Upper lobe of left lung (tissue), 6 donors: ENCODE data around the gene RDH13. TPM values are rescaled to one million over a fixed set of nuclear protein-coding genes. Genes with fewer than 3 reads are reported as not detected.

Experiments used
- ATAC-seq, 2 donors: fragments of 200-7000 bp; cut with Tn5 transposase; one replicate each; pipeline ENCODE4 v1.9.1; 2022; ENCODE audit warnings: mild to moderate bottlenecking in 2 of 2, moderate library complexity in 2 of 2; ENCODE audit not compliant: low FRiP score in 2 of 2
- DNase-seq, 2 donors: peaks; one replicate each; pipeline ENCODE4 v3.0.0-alpha.2; 2019 to 2020
- H3K27ac ChIP-seq, 4 donors: fragments of 200-600 bp; sonication (generic); one replicate each; pipeline ENCODE4 v1.5.1; 2016 to 2019
- H3K27me3 ChIP-seq, 4 donors: fragments of 200-600 bp; sonication (generic); one replicate each; pipeline ENCODE4 v1.5.1; 2017 to 2019
- H3K36me3 ChIP-seq, 4 donors: fragments of 200-600 bp; sonication (generic); one replicate each; pipeline ENCODE4 v1.5.1; 2016 to 2019
- H3K4me1 ChIP-seq, 4 donors: fragments of 200-600 bp; sonication (generic); one replicate each; pipeline ENCODE4 v1.5.1; 2018 to 2019
- H3K4me3 ChIP-seq, 4 donors: fragments of 200-600 bp; sonication (generic); one replicate each; pipeline ENCODE4 v1.5.1; 2017 to 2019; ENCODE audit warnings: mild to moderate bottlenecking in 2 of 4, moderate library complexity in 1 of 4
- H3K9me3 ChIP-seq, 4 donors: fragments of 200-600 bp; sonication (generic); one replicate each; pipeline ENCODE4 v1.5.1; 2018 to 2019
- CTCF ChIP-seq, 6 experiments: fragments of 450-650 bp in 4 of 6; fragments of 200-600 bp in 2 of 6; sonication (generic) in 2 of 6; IDR thresholded peaks; one replicate each; pipeline ENCODE4 v1.5.1; 2016 to 2019; ENCODE audit warnings: antibody characterized with exemption in 6 of 6
- EP300 ChIP-seq, 4 donors: sonication (generic); formaldehyde crosslinking; IDR thresholded peaks; one replicate each; pipeline ENCODE4 v1.5.1; 2017; ENCODE audit warnings: antibody characterized with exemption in 4 of 4, control low read depth in 2 of 4
- POLR2A ChIP-seq, 4 donors: fragments of 450-650 bp; IDR thresholded peaks; one replicate each; pipeline ENCODE4 v1.5.1; 2016 to 2017; ENCODE audit warnings: antibody characterized with exemption in 4 of 4, mild to moderate bottlenecking in 2 of 4
- POLR2AphosphoS5 ChIP-seq, 2 donors: sonication (generic); formaldehyde crosslinking; IDR thresholded peaks; one replicate each; pipeline ENCODE4 v1.5.1; 2017; ENCODE audit warnings: antibody characterized with exemption in 2 of 2
- WGBS, 2 donors: methylation state at CpG; one replicate each; pipeline ENCODE4 v1.1.5; 2017 to 2018; 5-methylcytosine and 5-hydroxymethylcytosine counted together
- total RNA-seq, 6 donors: library from RNA; depleted of rRNA in 4 of 6; stranded (reverse); fragments of >200 nt in 4 of 6; gene quantifications; one replicate each; pipeline versions ENCODE4 v1.1.0 to v1.2.1, GENCODE V29; 2016 to 2021
- donor health status: DM: no; HTN: no; CAD: no; lungs with moderate emphysema.
- donor health status: DM: no; HTN: yes; CAD: no; lungs with severe emphysema.

The RDH13 gene
- total RNA-seq, 6 donors from 2014 or later: 24.0 to 72.3 (median 28.1) TPM

DNA sequence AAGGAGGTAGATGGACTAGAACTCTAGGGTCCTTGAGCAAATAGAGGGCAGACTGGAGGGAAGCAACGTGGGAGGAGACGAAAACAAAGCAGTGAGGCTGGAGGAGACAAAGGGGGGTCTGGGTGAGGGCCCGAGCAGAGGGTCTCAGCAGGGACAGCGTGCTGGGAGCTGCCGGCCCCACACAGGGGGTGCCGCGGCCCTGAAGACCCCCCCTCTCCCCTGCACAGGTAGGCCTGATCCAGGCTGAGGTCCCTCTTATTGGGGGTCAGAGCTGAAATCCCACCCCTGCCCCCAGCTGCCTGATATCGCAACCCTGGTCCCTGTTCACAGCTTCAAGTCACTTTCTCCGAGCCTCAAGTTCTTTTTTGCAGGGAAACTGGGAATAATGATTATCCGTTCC lies 21.5 kb upstream of the RDH13 start:
- Histone ChIP-seq H3K4me3 (no peak overlapping the region), H3K27ac (no peak overlapping the region), H3K36me3 (peaks cover 0 to under 1% (median 0%) of the 10 kb centered on the region in 4 donors), H3K27me3 (peaks cover 0 to 51% (median 17%) of the 10 kb centered on the region in 4 donors), H3K9me3 (no peaks in the 10 kb centered on the region), H3K4me1 (peaks cover 39 to 60% (median 57%) of the 10 kb centered on the region in 4 donors)
- no peak for DNase-seq
- ATAC-seq: no peak
- WGBS, 2 donors: 79 to 81% methylated on average over 10 of the region's 10 CpGs
- no peak for TF ChIP-seq POLR2AphosphoS5 (IDR thresholded peaks at IDR 0.05)
- no peak for TF ChIP-seq POLR2A (IDR thresholded peaks at IDR 0.05)
- TF ChIP-seq EP300 (IDR thresholded peaks at IDR 0.05): no peak

DNA sequence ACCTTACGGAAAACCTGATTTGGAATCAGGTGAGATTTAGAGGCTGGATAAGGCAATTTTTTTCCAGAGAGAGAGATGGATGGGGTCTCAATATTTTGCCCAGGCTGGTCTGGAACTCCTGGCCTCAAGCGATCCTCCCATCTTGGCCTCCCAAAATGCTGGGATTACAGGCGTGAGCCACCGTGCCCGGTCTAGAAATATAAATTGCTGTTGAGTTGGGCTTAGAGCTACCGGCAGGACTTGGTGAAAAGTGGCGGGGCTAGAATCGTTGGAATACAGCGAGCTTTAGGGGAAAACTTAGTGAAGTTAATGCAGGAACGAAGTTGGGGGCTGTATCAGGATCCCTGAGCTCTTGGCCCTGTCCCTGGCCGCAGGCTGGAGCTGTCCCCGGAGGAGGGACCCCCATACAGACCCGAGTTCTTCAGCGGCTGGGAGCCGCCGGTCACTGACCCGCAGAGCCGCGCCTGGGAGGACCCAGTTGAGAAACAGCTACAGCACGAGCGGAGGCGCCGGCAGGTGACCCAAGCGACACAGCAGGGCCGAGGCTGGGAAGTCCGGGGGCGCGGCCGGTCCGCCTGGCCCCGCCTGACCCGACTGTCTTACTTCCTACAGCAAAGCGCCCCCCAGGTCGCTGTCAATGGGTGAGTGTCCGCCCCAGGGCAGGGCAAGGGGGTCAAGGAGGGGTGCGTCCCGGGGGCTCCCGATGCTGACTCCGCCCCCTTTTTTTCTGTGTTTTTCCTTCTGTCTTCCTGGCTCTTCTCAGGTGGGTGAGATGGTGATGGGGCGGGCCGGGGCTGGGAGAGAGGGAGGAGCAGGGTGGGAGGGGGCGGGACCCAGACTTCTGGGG lies 20.3 kb upstream of the RDH13 start:
- 49 to 51% methylated on average over 30 to 41 of the region's 42 CpGs for WGBS, 2 donors
- ATAC-seq: no peak
- H3K36me3 ChIP-seq: no peaks in the 10 kb centered on the region
- peaks cover 0 to 51% (median 17%) of the 10 kb centered on the region in 4 donors for H3K27me3 ChIP-seq
- H3K4me3 ChIP-seq: no peak overlapping the region
- peaks cover 39 to 55% (median 53%) of the 10 kb centered on the region in 4 donors for H3K4me1 ChIP-seq
- H3K27ac ChIP-seq: no peak overlapping the region
- TF ChIP-seq POLR2AphosphoS5 (IDR thresholded peaks at IDR 0.05) (no peak), POLR2A (IDR thresholded peaks at IDR 0.05) (no peak)
- DNase-seq: peak in 1 of 2 donors; percentile 85
- H3K9me3 ChIP-seq: no peaks in the 10 kb centered on the region

DNA sequence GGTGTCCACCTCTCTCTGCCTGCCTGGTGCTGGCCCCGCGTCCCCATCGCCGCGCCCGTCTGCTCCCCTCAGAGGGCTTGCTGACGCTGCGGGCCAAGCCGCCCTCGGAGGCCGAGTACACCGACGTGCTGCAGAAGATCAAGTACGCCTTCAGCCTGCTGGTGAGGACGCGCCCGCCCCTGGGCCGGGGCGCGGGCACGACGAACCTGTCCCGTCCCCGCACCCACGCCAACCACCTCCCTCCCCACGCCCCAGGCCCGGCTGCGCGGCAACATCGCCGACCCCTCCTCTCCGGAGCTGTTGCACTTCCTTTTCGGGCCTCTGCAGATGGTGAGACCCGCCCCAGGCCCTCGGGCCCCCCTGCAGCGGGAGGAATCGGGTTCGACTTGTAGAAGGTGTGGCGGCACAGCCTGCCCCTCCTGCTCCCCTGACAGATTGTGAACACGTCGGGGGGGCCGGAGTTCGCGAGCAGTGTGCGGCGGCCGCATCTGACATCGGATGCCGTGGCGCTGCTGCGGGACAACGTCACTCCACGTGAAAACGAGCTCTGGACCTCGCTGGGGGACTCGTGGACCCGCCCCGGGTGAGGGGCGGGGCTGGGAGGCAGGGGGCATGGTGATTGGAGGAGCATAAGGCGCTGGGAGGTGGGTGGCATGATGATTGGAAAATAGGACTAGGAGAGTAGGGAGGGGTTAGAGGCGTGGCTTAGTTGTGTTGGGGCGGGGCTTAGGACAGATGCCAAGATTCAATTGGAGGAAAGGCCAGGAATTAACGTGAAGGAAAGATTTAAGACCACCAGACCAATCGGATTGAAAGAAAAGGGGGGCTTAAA lies 19.3 kb upstream of the RDH13 start:
- 14 to 28% methylated on average over 25 to 57 of the region's 64 CpGs for WGBS, 2 donors
- peaks cover 0 to 51% (median 17%) of the 10 kb centered on the region in 4 donors for H3K27me3 ChIP-seq

GRCh38 chr19:55081770-55082019 lies 18.7 kb upstream of the RDH13 start:
- ATAC-seq: no peak
- no peaks in the 10 kb centered on the region for H3K9me3 ChIP-seq
- WGBS, 2 donors: 7 to 9% methylated on average over 15 to 19 of the region's 22 CpGs
- H3K27me3 ChIP-seq: peaks cover 0 to 50% (median 17%) of the 10 kb centered on the region in 4 donors
- no peaks in the 10 kb centered on the region for H3K36me3 ChIP-seq
- peak overlapping the region in 3 of 4 donors; percentile 58 to 65 (median 63) for H3K4me3 ChIP-seq
- peaks cover 28 to 40% (median 37%) of the 10 kb centered on the region in 4 donors for H3K4me1 ChIP-seq
- H3K27ac ChIP-seq: no peak overlapping the region
- TF ChIP-seq CTCF (IDR thresholded peaks at IDR 0.05) (no peak), EP300 (IDR thresholded peaks at IDR 0.05) (no peak), POLR2A (IDR thresholded peaks at IDR 0.05) (no peak), POLR2AphosphoS5 (IDR thresholded peaks at IDR 0.05) (no peak)
- DNase-seq: no peak

More for the DNA sequence above, 19.3 kb upstream of the RDH13 start:
- Histone ChIP-seq H3K4me1 (peaks cover 31 to 45% (median 43%) of the 10 kb centered on the region in 4 donors), H3K9me3 (no peaks in the 10 kb centered on the region), H3K27ac (no peak overlapping the region), H3K36me3 (no peaks in the 10 kb centered on the region), H3K4me3 (peak overlapping the region in 3 of 4 donors; percentile 58 to 65 (median 63))
- ATAC-seq: peak in 1 of 2 donors; percentile 5
- peak in 1 of 2 donors; percentile 89 for DNase-seq
- no peak for TF ChIP-seq POLR2AphosphoS5 (IDR thresholded peaks at IDR 0.05)
- no peak for TF ChIP-seq EP300 (IDR thresholded peaks at IDR 0.05)
- TF ChIP-seq CTCF (IDR thresholded peaks at IDR 0.05): no peak
- no peak for TF ChIP-seq POLR2A (IDR thresholded peaks at IDR 0.05)

DNA sequence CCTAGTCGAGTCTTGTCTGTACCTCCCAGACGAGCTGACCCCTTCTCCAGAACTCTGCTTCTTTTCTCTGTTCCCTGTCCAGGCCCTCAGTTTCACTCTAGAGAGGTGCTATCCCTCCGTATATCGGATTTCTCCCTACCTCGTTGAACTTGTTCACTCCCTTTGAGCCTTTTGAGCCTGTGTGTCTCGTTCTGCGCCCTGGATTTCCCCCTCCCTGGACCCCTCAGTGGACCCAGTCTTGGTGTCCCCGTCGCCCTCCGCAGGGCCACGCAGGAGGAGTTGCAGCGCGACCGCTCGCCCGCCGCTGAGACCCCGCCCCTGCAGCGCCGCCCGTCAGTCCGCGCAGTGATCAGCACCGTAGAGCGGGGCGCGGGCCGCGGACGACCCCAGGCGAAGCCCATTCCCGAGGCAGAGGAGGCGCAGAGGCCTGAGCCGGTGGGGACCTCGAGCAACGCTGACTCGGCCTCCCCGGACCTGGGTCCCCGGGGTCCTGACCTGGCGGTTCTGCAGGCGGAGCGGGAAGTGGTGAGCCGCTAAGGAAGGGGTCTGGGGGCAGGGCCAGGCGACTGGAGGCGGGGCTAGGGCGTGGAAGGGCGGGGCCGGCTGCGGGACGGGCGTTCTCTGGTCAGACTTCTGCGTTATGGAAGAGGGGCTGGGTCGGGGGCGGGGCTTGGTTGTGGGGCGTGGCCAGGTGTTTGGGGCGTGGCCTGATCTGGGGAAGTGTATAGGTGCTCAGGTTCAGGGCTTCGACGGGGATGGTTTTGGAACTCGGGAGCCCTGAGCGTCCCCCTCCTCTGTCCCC lies 18.2 kb upstream of the RDH13 start:
- DNase-seq (peak; percentile 91 to 98), ATAC-seq (peak; percentile 76 to 82)
- H3K27ac ChIP-seq: peak overlapping the region; percentile 11 to 64 (median 50)
- no peaks in the 10 kb centered on the region for H3K9me3 ChIP-seq
- 1 to 5% methylated on average over 23 to 25 of the region's 60 CpGs for WGBS, 2 donors
- TF ChIP-seq POLR2A (IDR thresholded peaks at IDR 0.05): peak in 1 of 4 donors; percentile 61
- TF ChIP-seq EP300 (IDR thresholded peaks at IDR 0.05): no peak
- TF ChIP-seq POLR2AphosphoS5 (IDR thresholded peaks at IDR 0.05): peak in 1 of 2 donors; percentile 33
- TF ChIP-seq CTCF (IDR thresholded peaks at IDR 0.05): no peak
- peaks cover 0 to 45% (median 15%) of the 10 kb centered on the region in 4 donors for H3K27me3 ChIP-seq
- peak overlapping the region; percentile 16 to 65 (median 60) for H3K4me3 ChIP-seq
- H3K4me1 ChIP-seq: peaks cover 27 to 36% (median 34%) of the 10 kb centered on the region in 4 donors
- no peaks in the 10 kb centered on the region for H3K36me3 ChIP-seq
